Raji (cell line): ENCODE measurements around the gene ANKRD13D.

Experiments
- POLR2A ChIP-seq: IDR thresholded peaks from 2 replicates; pipeline ENCODE4 v1.6.1; 2011; ENCODE audit warnings: low read depth, low read length, control low read depth; ENCODE audit not compliant: insufficient read depth

Gene ANKRD13D

GRCh38 chr11:67268081-67268961 lies 20.8 kb upstream of the ANKRD13D start:
- TF ChIP-seq POLR2A = no peak

- no peak for TF ChIP-seq POLR2A
Observed at GRCh38 chr11:67268962-67269268, 20.2 kb upstream of the ANKRD13D start.

- TF ChIP-seq POLR2A = 0 out of 2 replicates have a peak, but pooled peaks have one; percentile 16
Observed at GRCh38 chr11:67269401-67270255, 19.5 kb upstream of the ANKRD13D start.

GRCh38 chr11:67270256-67271204 lies 18.6 kb upstream of the ANKRD13D start:
- TF ChIP-seq POLR2A = no peak

- no peak for TF ChIP-seq POLR2A
Observed at GRCh38 chr11:67271205-67271540, 17.9 kb upstream of the ANKRD13D start.

GRCh38 chr11:67271541-67272284 lies 17.4 kb upstream of the ANKRD13D start:
- no peak for TF ChIP-seq POLR2A

GRCh38 chr11:67272327-67273259 lies 16.5 kb upstream of the ANKRD13D start:
- no peak for TF ChIP-seq POLR2A

GRCh38 chr11:67273260-67273990 lies 15.7 kb upstream of the ANKRD13D start:
- no peak for TF ChIP-seq POLR2A

GRCh38 chr11:67274768-67275605 lies 14.1 kb upstream of the ANKRD13D start:
- TF ChIP-seq POLR2A = no peak

- TF ChIP-seq POLR2A = no peak
Observed at GRCh38 chr11:67275606-67276409, 13.3 kb upstream of the ANKRD13D start.

- TF ChIP-seq POLR2A = no peak
Observed at GRCh38 chr11:67276781-67277230, 12.3 kb upstream of the ANKRD13D start.
